GM23248 (cell line): Measurements from ENCODE around the gene ODC1.

Experiments used
- EZH2 ChIP-seq: fragments of 200-600 bp; sonication (generic); IDR thresholded peaks from 2 replicates; pipeline ENCODE4 v1.6.1; 2018; ENCODE audit warnings: antibody characterized with exemption, mild to moderate bottlenecking; ENCODE audit not compliant: insufficient read depth, poor library complexity, severe bottlenecking
- EZH2phosphoT487 ChIP-seq: fragments of 200-600 bp; sonication (generic); IDR thresholded peaks from 2 replicates; pipeline ENCODE4 v1.6.1; 2018; ENCODE audit warnings: antibody characterized with exemption, moderate library complexity, mild to moderate bottlenecking, low read depth; ENCODE audit not compliant: insufficient read depth

DNA sequence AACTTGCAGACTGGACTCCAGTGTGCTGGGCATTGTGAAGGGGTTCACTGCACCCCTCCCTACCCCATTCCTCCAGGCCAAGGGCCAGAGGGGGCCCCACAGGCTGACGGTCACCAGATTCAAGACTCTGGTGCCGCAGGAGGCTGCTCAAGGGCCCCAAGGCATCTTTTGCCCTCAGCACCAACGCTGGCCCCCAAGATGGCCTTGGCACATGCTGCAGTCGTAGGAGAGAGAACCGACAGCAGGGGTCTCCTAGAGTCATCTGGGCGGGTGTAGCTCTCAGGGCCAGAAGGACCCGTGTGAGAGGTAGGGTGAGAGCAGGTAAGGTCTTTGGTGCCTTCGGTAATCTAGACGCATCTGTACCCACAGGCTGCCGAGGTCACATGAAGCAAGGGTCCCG is 18.7 kb upstream of the ODC1 start:
- TF ChIP-seq EZH2 (no peak), EZH2phosphoT487 (no peak)
